Measurements from ENCODE around the gene NUP160.
"Not testable (repeated sequence)": the region's sequence is repeated elsewhere in the genome, so short reads cannot be mapped to it uniquely, and the experiment has no call there.

Gene NUP160

DNA sequence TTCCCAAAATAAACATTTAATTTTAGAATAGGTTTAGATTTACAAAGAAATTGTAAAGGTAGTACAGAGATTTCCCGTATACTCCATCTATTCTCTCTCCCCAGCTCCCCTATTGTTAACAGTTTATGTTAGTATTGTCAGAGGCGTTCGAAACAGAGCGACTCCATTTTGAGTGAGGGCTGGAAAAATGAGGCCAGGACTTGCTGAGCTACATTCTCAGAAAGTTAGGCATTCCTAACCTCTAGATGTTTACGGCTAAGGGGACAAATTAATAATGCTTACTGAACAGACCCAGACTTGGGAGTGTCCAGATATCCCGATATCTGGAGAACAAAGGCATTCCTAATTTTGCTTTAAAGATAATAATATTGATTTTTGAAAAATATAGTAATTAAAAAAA is 12.4 kb upstream of the NUP160 start:
- no peak for DNase-seq

DNA sequence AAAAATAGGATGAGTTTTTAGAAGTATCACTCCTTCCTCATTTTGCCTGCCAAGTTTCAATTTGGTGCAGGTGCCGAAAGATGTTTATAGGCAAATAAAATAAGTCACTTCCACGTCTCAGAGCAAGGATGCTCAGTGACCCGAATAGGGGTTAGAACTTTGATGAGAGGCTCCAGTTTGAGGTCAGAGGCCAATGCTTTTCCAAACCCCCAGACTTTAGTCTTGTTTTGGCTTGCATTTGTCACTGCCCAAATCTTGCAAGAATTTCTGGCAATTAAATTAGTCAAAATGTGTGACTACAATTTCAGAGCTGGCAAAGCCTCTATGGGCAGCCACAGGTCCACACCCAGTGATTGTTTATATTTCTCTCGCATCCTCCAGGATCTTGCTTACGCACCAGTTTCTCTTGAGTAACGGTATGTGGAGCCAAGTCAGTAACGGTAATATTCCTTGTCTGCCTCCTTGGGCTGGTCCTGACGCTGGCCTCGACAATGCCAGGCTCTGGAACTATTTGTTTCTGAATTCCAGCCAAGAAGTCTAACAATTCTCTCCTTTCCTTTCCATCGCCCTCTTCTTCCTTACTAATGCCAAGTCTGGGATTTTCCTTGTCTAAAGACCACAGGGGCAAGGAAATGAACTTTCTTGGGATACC is 9.9 kb upstream of the NUP160 start:
- DNase-seq: no peak

GRCh38 chr11:47857485-47857884 is 9.3 kb upstream of the NUP160 start:
- DNase-seq: no peak

DNA sequence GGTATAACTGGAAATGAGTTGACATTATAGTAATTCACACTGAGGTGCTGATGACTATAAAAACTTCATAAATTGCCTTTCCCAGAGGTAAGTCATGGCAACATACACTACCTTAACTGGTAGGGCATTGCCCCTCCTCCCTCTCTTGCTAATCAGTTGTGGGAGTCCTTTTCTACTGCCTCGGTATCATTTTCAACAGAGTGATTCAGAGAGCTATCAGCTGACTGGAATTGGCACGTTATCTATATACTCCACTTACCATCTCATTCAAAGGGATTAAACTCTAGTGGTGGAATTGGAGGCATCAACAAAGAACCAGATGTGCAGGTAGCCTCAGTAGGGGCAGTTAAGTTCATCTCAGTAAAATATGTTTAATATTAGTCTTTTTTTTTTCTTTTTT is 8.0 kb upstream of the NUP160 start:
- peak in 1 of 3 experiments; percentile 43 for DNase-seq

- DNase-seq: no peak
These were observed 6.5 kb upstream of the NUP160 start for GRCh38 chr11:47854667-47855066.

- no peak for DNase-seq
These were observed 3.9 kb upstream of the NUP160 start for GRCh38 chr11:47852053-47852452.

DNA sequence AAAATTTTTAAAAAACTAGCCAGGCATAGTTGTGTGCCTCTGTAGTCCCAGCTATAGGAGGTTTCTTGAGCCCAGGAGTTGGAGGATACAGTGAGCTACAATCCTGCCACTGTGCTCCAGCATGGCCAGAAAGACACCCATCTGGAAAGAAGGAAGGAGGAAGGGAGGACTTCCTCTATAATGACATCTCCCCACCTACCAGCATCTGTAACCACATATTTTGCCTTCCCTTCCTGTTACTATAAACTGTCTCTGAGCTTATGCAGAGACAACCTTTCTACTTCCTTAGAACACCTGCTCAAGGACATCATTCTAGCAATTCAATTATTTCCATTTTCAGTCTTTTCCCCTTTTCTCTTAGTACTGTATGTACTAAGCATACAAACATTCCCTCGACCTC is 2.2 kb upstream of the NUP160 start:
- DNase-seq: no peak

DNA sequence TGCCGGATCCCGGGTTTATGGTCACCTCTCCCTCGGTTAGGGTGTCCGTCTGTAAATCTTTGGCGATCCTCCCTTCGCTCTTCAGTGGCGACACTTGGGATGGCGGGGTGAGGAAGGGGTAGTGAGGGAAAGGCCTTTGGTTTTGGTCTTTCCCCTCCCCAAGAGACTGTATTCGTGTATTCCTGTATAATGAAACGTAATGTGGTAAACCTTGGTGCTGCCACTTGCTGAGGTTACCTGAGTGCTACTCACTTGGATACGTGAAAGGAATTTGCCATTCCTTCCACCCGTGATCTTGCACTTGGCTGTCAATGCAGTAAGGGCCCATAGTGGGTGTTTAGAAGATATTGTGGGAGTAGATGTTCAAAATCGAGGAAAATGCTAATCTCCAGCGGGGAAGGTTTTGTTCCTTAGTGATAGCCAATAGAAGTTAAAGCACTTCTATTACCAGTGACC is 578 bp upstream of the NUP160 start:
- DNase-seq: no peak

DNA sequence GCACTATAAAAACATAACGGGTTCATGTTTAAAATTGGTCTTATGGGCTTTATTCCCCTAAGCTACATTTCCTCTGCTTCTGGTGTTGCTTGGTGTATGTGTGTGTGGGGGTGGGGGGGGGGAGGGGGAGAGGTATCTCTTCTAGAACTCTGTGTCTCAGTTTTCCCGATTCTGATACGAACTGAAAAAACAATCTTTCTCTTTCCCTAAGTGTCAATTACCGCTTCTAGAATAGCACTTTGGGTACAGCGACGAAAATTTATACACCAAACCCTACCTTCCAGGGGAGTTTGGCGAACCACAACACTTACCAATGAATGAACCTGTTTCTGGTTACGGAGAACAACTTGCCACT is 636 bp downstream of the NUP160 start:
- DNase-seq: no peak

- DNase-seq: peak in 1 of 3 experiments; percentile 34
These were observed 1.2 kb downstream of the NUP160 start for GRCh38 chr11:47846998-47847397.

- DNase-seq: no peak
These were observed 4.6 kb downstream of the NUP160 start for GRCh38 chr11:47843361-47844055.

- no peak for DNase-seq
These were observed 5.4 kb downstream of the NUP160 start for GRCh38 chr11:47842749-47843148.

- DNase-seq: no peak
These were observed 10.2 kb downstream of the NUP160 start for GRCh38 chr11:47837929-47838328.

DNA sequence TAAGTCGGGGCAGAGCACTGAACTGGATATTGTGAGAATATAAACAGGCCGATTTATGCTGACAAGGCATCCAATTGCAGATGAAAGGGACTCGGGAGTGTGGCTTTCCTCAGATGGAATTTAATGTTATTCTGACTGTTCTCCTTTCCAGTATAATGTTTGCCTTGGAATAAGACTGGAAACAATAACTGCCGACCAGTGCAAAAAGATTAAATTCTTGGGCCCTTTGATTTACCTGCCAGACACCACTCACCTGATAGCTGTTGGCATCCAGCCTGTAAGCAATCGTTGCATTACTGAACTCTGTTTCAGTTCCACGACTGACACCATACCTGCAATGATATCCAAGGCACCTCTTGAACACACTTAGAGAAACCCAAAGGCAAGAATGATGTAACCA is 10.9 kb downstream of the NUP160 start:
- DNase-seq: no peak

- not testable (repeated sequence) for DNase-seq
These were observed 18.1 kb downstream of the NUP160 start for GRCh38 chr11:47830013-47830412.

DNA sequence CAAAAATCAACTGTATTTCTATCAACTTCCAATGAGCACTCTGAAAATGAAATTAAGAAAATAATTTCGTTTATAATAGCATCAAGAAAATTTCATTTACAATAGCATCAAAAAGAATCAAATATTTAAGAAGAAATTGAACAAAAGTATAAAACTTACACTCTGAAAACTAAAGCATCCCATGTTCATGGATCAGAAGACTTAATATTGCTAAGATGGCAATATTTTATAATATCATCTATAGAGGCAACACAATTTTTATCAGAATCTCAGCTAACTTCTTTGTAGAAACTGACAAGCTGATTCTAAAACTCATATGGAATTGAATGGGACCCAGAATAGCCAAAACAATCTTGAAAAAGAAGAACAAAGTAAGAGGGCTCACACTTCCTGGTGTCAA is 19.9 kb downstream of the NUP160 start:
- no peak for DNase-seq

GRCh38 chr11:47822664-47823063 is 25.5 kb downstream of the NUP160 start:
- not testable (repeated sequence) for DNase-seq

GRCh38 chr11:47819743-47820142 is 28.4 kb downstream of the NUP160 start:
- no peak for DNase-seq

GRCh38 chr11:47800759-47801158 is 47.4 kb downstream of the NUP160 start:
- DNase-seq: no peak

GRCh38 chr11:47797633-47798032 is 50.5 kb downstream of the NUP160 start:
- DNase-seq: no peak

DNA sequence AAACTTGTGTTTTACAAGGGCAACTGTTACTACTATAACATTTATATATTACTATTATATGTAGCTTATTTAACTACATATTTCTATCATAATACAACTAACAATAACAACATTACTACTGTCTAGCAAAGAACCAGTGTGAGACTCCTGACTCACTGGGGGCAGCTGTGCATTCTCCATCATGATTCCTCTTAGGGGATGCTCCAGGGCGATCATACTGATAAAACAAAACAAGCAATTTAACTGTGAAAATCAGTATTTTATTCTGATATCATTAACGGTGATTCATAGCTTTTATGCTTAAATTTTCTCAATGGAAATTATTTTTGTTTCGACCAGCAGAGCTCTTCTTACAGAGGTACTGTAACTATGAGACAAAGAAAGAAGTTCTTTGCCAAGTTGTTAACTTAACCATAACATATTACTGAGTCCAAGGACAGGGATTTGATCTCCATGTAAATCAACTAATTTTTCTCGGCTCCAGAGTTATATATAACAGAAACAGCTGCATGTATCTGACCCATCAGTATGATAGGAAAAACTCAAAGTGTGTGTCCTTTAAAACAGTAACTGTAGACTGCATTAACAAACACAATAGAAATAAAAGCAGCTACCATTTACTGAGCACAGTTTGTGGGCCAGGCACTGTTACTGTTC is 56.2 kb downstream of the NUP160 start:
- DNase-seq: no peak

DNA sequence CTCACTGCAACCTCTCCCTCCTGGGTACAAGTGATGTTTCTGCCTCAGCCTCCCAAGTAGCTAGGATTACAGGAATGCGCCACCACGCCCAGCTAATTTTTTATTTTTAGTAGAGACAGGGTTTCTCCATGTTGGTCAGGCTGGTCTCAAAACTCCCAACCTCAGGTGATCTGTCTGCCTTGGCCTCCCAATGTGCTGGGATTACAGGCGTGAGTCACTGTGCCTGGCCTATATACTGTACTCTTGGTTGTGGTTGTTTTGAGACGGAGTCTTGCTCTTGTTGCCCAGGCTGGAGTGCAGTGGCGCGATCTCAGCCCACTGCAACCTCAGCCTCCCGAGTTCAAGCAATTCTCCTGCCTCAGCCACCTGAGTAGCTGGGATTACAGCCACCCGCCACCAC is 58.1 kb downstream of the NUP160 start:
- not testable (repeated sequence) for DNase-seq

DNA sequence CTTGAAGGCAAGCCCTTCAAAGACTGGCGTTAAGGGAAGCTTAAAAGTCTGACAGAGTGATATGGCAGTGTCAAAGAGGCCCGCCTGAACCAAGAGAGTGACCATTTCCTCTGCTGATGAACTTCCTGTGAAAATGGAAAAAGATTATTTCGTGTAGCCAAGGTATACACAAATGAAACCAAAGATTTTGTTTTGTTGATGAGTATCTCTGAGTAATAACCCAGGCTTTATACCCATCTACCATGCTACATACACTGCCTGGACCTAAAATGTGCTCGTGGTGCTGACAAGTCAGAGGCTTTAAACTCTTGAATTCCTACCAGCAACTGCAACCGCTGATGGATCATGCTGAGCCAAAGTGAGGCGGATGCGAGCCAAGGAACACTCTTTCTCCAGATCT is 60.0 kb downstream of the NUP160 start:
- DNase-seq: no peak

- DNase-seq: no peak
These were observed 61.8 kb downstream of the NUP160 start for GRCh38 chr11:47786373-47786772.
